Measurements from ENCODE around the gene MMGT1.

DNA sequence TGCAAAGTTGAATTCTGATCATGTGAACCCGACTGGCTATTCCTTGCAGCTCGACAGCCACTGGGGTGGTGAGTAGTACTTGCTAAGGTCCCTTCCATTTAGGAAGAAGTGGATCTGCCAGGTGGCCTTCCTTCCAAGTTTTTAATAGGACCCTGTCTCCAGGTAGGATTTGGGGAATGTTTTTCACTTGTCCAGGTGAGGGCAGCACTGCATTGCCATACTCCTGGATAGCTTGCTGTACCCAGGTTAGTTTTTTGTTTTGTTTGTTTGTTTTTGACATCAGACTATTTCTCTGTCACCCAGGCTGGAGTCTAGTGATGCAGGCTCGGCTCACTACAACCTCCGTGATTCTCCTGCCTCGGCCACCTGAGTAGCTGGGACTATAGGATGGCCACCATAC is 50.4 kb downstream of the MMGT1 start:
- TF ChIP-seq, protein P1, sequence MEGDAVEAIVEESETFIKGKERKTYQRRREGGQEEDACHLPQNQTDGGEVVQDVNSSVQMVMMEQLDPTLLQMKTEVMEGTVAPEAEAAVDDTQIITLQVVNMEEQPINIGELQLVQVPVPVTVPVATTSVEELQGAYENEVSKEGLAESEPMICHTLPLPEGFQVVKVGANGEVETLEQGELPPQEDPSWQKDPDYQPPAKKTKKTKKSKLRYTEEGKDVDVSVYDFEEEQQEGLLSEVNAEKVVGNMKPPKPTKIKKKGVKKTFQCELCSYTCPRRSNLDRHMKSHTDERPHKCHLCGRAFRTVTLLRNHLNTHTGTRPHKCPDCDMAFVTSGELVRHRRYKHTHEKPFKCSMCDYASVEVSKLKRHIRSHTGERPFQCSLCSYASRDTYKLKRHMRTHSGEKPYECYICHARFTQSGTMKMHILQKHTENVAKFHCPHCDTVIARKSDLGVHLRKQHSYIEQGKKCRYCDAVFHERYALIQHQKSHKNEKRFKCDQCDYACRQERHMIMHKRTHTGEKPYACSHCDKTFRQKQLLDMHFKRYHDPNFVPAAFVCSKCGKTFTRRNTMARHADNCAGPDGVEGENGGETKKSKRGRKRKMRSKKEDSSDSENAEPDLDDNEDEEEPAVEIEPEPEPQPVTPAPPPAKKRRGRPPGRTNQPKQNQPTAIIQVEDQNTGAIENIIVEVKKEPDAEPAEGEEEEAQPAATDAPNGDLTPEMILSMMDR (IDR thresholded peaks at IDR 0.05; ENCODE audit: low read depth, low read length, poor library complexity, severe bottlenecking) = no peak
- TF ChIP-seq EZH2phosphoT487 (IDR thresholded peaks at IDR 0.05; ENCODE audit: borderline replicate concordance, low read length) = no peak
